ENCODE measurements around the gene NPSR1. TPM values are rescaled to one million over a fixed set of nuclear protein-coding genes. Genes with fewer than 3 reads are reported as not detected.

The NPSR1 gene
- total RNA-seq, 1 donor from 2014 or later = not detected

GRCh38 chr7:34755008-34755407 lies 97.0 kb downstream of the NPSR1 start:
- no peaks in the 10 kb centered on the region for H3K27me3 ChIP-seq (ENCODE audit: control insufficient read depth, insufficient read depth, low read length)
- no peaks in the 10 kb centered on the region for H3K36me3 ChIP-seq (ENCODE audit: control insufficient read depth, insufficient read depth, low read length)
- TF ChIP-seq CTCF (IDR thresholded peaks at IDR 0.05; ENCODE audit: insufficient read depth, low read length, severe bottlenecking) = no peak
- DNase-seq (ENCODE audit: low read depth) (no peak), FAIRE-seq (no peak)
- no peak overlapping the region for H3K4me3 ChIP-seq (ENCODE audit: low read depth, low read length)

GRCh38 chr7:34756025-34756437 lies 98.0 kb downstream of the NPSR1 start:
- FAIRE-seq (no peak), DNase-seq (ENCODE audit: low read depth) (no peak)
- Histone ChIP-seq H3K27me3 (ENCODE audit: control insufficient read depth, insufficient read depth, low read length) (no peaks in the 10 kb centered on the region), H3K4me3 (ENCODE audit: low read depth, low read length) (no peak overlapping the region), H3K36me3 (ENCODE audit: control insufficient read depth, insufficient read depth, low read length) (no peaks in the 10 kb centered on the region)
- no peak for TF ChIP-seq CTCF (IDR thresholded peaks at IDR 0.05; ENCODE audit: insufficient read depth, low read length, severe bottlenecking)

DNA sequence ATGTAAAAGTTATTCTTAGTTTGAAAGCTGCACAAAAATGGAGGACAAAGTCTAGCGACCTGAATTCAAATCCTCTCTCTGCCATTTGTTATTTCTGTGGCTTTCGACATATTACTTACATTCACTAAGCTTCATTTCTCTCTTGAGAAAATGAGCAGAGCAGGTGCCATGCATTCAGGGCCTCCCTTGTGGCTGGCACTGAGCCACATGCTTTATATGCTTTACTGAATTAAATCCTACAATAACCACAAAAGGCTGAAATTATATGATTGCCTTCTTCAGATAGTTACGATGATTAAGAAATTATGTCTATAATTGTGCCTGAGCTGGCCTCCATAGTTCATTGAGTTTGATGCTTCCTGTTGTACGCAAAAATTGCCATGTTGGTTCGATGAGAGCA lies 98.7 kb downstream of the NPSR1 start:
- FAIRE-seq = no peak
- H3K27me3 ChIP-seq (ENCODE audit: control insufficient read depth, insufficient read depth, low read length) = no peaks in the 10 kb centered on the region
- H3K36me3 ChIP-seq (ENCODE audit: control insufficient read depth, insufficient read depth, low read length) = no peaks in the 10 kb centered on the region
- no peak for DNase-seq (ENCODE audit: low read depth)
- no peak overlapping the region for H3K4me3 ChIP-seq (ENCODE audit: low read depth, low read length)
- no peak for TF ChIP-seq CTCF (IDR thresholded peaks at IDR 0.05; ENCODE audit: insufficient read depth, low read length, severe bottlenecking)

DNA sequence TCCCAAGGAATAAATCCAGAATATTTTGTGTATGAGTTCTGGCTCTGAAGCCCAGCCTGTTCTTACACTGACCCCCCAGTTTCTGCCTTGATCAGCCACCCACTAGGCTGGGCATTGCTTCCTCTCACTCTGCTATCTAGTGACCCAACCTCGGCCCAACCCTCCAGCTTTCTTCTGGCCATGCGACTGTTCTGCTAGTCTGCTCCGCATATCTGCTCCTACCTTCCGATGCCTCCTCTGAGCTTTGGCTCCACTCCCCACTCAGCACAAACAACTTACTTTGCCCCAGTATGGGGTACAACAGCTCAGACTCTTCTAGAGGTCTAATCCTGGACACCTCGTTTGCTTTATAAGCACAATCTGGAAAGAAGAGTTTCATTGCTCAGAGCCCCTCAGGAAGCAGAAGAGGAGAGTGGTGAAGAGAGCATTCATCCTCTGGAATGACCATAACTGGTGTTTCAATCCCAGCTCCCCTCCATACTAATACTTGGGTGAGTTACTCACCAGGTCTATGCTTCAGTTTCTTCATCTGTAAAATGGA lies 99.6 kb downstream of the NPSR1 start:
- no peak overlapping the region for H3K4me3 ChIP-seq (ENCODE audit: low read depth, low read length)
- no peak for TF ChIP-seq CTCF (IDR thresholded peaks at IDR 0.05; ENCODE audit: insufficient read depth, low read length, severe bottlenecking)
- DNase-seq (ENCODE audit: low read depth) = no peak
- no peaks in the 10 kb centered on the region for H3K27me3 ChIP-seq (ENCODE audit: control insufficient read depth, insufficient read depth, low read length)
- no peaks in the 10 kb centered on the region for H3K36me3 ChIP-seq (ENCODE audit: control insufficient read depth, insufficient read depth, low read length)
- FAIRE-seq = no peak

- DNase-seq (ENCODE audit: low read depth) (peak; percentile 77), FAIRE-seq (no peak)
- Histone ChIP-seq H3K36me3 (ENCODE audit: control insufficient read depth, insufficient read depth, low read length) (no peaks in the 10 kb centered on the region), H3K4me3 (ENCODE audit: low read depth, low read length) (no peak overlapping the region), H3K27me3 (ENCODE audit: control insufficient read depth, insufficient read depth, low read length) (no peaks in the 10 kb centered on the region)
- TF ChIP-seq CTCF (IDR thresholded peaks at IDR 0.05; ENCODE audit: insufficient read depth, low read length, severe bottlenecking) = no peak
Observed at GRCh38 chr7:34758111-34758601, 100.1 kb downstream of the NPSR1 start.
